ENCODE results near the gene NUP93. TPM values are rescaled to one million over a fixed set of nuclear protein-coding genes. Genes with fewer than 3 reads are reported as not detected.

NUP93 gene
- 42.6 and 72.0 TPM in 2 replicates for total RNA-seq (ENCODE audit: low replicate concordance)

GRCh38 chr16:56729735-56730662, at the start of gene NUP93:
Gene NUP93 (plus strand): TSS chr16:56730129. CDS start chr16:56748248, 18,119 bp downstream.

DNA sequence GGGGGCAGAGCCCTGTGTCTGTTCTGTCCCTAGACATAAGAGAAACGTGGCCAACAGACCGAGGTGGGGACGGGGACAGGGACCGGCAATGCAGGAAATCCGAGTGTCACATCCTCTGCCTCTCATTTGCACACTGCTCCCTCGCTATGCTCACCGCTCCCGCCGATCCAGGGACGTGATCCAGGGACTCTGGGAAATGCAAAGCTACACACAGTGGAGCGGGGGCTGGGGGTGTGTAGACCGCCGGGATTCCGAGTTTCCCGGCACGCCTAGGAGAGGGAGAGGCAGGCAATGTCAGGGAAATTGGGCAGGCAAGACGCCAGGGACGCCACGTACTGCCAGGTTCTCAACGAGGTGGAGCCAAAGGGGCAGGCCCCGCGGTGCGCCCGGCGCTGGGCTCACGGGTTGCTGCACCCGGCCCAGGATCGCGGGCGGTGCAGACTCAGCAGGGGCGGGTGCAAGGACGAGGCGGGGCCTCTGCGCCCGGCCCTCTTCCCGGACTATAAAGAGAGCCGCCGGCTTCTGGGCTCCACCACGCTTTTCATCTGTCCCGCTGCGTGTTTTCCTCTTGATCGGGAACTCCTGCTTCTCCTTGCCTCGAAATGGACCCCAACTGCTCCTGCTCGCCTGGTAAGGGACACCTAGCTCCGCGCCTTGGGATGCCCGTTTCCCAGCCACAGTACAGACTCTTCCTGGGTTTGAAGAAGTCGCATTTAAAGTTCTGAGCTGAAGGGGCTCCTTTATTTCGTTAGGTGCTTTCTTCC, 47.8 kb upstream of the NUP93 start, which contains the start of gene MT1X:
Gene MT1X (plus strand): TSS at position 532 of the 764 bp plus-strand sequence. CDS start 71 bp downstream, at position 603.

DNA sequence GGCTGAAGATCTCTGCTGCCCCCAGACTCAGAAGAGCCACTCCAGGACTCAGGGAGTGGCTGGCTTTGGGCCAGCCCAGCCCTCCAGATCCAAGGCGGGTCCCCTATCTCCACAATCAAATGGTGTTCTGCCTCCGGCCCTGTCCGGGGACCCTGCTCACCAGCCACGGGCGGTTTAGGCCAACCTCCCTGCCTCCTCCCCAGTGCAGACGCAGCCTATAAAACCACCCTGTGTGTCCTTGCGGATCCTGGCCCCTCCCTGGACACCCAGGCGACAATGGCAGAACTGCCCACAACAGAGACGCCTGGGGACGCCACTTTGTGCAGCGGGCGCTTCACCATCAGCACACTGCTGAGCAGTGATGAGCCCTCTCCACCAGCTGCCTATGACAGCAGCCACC, 135.0 kb downstream of the NUP93 start, which contains the start of gene SLC12A3:
Gene SLC12A3 (plus strand): TSS at position 248 of the 400 bp plus-strand sequence. CDS start 29 bp downstream, at position 277.

Other genes with a start within 250 kb of the NUP93 start
- 39.0 and 91.0 TPM in 2 replicates for gene BBS2, start 210.1 kb upstream of the NUP93 start, total RNA-seq (ENCODE audit: low replicate concordance)
- gene MT4, start 165.1 kb upstream of the NUP93 start, total RNA-seq (ENCODE audit: low replicate concordance): not detected in 2 replicates
- 0.70 TPM in 1 of 2 replicates, not detected in the other for gene MT3, start 140.6 kb upstream of the NUP93 start, total RNA-seq (ENCODE audit: low replicate concordance)
- gene MT2A, start 121.5 kb upstream of the NUP93 start, total RNA-seq (ENCODE audit: low replicate concordance): 37.4 and 62.2 TPM in 2 replicates
- gene MT1E, start 104.3 kb upstream of the NUP93 start, total RNA-seq (ENCODE audit: low replicate concordance): 147 and 148 TPM in 2 replicates
- gene MT1M, start 97.5 kb upstream of the NUP93 start, total RNA-seq (ENCODE audit: low replicate concordance): 2.0 and 9.5 TPM in 2 replicates
- 1.7 TPM in 1 of 2 replicates, not detected in the other for gene MT1A, start 91.5 kb upstream of the NUP93 start, total RNA-seq (ENCODE audit: low replicate concordance)
- not detected in 2 replicates for gene MT1B, start 78.2 kb upstream of the NUP93 start, total RNA-seq (ENCODE audit: low replicate concordance)
- gene MT1F, start 72.2 kb upstream of the NUP93 start, total RNA-seq (ENCODE audit: low replicate concordance): 1.2 TPM in 1 of 2 replicates, not detected in the other
- not detected in 2 replicates for gene MT1G, start 62.1 kb upstream of the NUP93 start, total RNA-seq (ENCODE audit: low replicate concordance)
- gene MT1H, start 60.3 kb upstream of the NUP93 start, total RNA-seq (ENCODE audit: low replicate concordance): not detected in 2 replicates
- gene MT1X, start 47.7 kb upstream of the NUP93 start, total RNA-seq (ENCODE audit: low replicate concordance): 19.2 and 55.7 TPM in 2 replicates
- gene SLC12A3, start 135.1 kb downstream of the NUP93 start, total RNA-seq (ENCODE audit: low replicate concordance): under 0.01 TPM in 1 of 2 replicates, not detected in the other
- 101 and 110 TPM in 2 replicates for gene HERPUD1, start 202.0 kb downstream of the NUP93 start, total RNA-seq (ENCODE audit: low replicate concordance)
- 0.15 and 0.23 TPM in 2 replicates for gene CETP, start 231.8 kb downstream of the NUP93 start, total RNA-seq (ENCODE audit: low replicate concordance)